Activated naive CD8-positive, alpha-beta T cell treated with anti-CD3 and anti-CD28 coated beads, Interleukin-2, amount 50 U/mL, for 24 hours (primary cell): Measurements from ENCODE around the gene RABGAP1L.
"Not testable (repeated sequence)": the region's sequence is repeated elsewhere in the genome, so short reads cannot be mapped to it uniquely, and the experiment has no call there.

Source experiments
- ATAC-seq: fragments of 150-1000 bp; cut with Tn5 transposase; one replicate; pipeline ENCODE4 v1.10.0; 2021
- DNase-seq: peaks from one replicate; pipeline ENCODE4 v3.0.0; 2021
- H3K27ac Mint-ChIP-seq: one replicate; pipeline ENCODE4 v1.8.0; 2021; ENCODE audit warnings: mild to moderate bottlenecking, mixed read lengths
- H3K27me3 Mint-ChIP-seq: one replicate; pipeline ENCODE4 v1.8.0; 2021; ENCODE audit warnings: mixed read lengths
- H3K36me3 Mint-ChIP-seq: one replicate; pipeline ENCODE4 v1.8.0; 2021; ENCODE audit warnings: low read depth, mixed read lengths
- H3K4me1 Mint-ChIP-seq: one replicate; pipeline ENCODE4 v1.8.0; 2021; ENCODE audit warnings: mixed read lengths
- H3K4me3 Mint-ChIP-seq: one replicate; pipeline ENCODE4 v1.8.0; 2021; ENCODE audit warnings: mild to moderate bottlenecking, moderate library complexity, mixed read lengths
- H3K9me3 Mint-ChIP-seq: one replicate; pipeline ENCODE4 v1.8.0; 2021; ENCODE audit warnings: mixed read lengths

Gene RABGAP1L

GRCh38 chr1:174448974-174449373, 289.7 kb downstream of the RABGAP1L start:
- ATAC-seq (no peak), DNase-seq (no peak)
- no peaks in the 10 kb centered on the region for H3K36me3 Mint-ChIP-seq
- no peaks in the 10 kb centered on the region for H3K4me1 Mint-ChIP-seq
- H3K4me3 Mint-ChIP-seq: no peak overlapping the region
- H3K27me3 Mint-ChIP-seq: no peaks in the 10 kb centered on the region
- no peaks in the 10 kb centered on the region for H3K9me3 Mint-ChIP-seq
- H3K27ac Mint-ChIP-seq: no peak overlapping the region

GRCh38 chr1:174451408-174451807, 292.1 kb downstream of the RABGAP1L start:
- no peak for DNase-seq
- no peaks in the 10 kb centered on the region for H3K36me3 Mint-ChIP-seq
- H3K4me1 Mint-ChIP-seq: no peaks in the 10 kb centered on the region
- ATAC-seq: no peak
- no peak overlapping the region for H3K27ac Mint-ChIP-seq
- H3K27me3 Mint-ChIP-seq: no peaks in the 10 kb centered on the region
- H3K9me3 Mint-ChIP-seq: no peaks in the 10 kb centered on the region
- H3K4me3 Mint-ChIP-seq: no peak overlapping the region

DNA sequence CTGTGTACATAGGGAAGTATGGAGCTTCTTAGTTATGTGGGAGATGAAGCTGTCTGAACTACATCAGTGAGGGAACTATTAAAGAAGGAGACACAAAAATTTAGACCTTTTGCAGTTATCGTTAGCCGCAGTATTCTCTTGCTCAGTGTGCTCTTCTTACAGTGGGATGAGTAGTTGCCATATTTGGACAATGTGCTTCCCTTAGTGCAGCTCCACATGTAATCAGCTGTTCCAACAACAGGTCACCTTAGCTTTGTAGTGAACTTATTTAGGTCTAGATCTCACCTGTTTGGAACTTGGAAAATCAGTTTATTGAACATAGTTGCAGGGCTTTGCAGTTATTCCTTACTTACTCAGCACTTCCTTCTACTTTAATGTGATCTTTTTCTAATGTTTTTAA, 306.5 kb downstream of the RABGAP1L start:
- Mint-ChIP-seq H3K36me3 (peaks cover 11% of the 10 kb centered on the region), H3K27ac (no peak overlapping the region), H3K4me3 (no peak overlapping the region), H3K4me1 (no peaks in the 10 kb centered on the region), H3K27me3 (no peaks in the 10 kb centered on the region), H3K9me3 (peaks cover 10% of the 10 kb centered on the region)
- DNase-seq (no peak), ATAC-seq (no peak)

GRCh38 chr1:174466607-174467006, 307.3 kb downstream of the RABGAP1L start:
- H3K4me3 Mint-ChIP-seq: no peak overlapping the region
- ATAC-seq (no peak), DNase-seq (no peak)
- H3K27me3 Mint-ChIP-seq: no peaks in the 10 kb centered on the region
- H3K4me1 Mint-ChIP-seq: no peaks in the 10 kb centered on the region
- H3K27ac Mint-ChIP-seq: no peak overlapping the region
- peaks cover 8% of the 10 kb centered on the region for H3K36me3 Mint-ChIP-seq
- peaks cover 10% of the 10 kb centered on the region for H3K9me3 Mint-ChIP-seq

DNA sequence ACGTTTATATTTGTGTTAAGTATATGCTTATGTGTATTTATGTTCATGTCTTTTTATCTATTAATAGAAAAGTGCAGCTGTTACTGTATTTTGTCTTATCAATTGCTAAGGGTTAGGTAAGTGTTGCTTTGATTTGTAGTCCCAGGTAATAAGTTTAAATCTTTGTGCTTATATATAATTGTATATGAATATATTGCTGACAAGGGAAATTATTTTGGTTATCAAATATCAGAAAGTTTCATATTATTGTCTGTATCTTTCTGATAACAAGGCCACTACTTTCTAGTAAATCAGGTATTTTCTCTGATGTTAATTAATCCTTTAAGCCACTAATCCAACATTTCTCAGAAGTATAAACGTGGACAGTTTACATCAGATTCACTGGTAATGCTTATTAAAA, 309.7 kb downstream of the RABGAP1L start:
- ATAC-seq: no peak
- H3K4me1 Mint-ChIP-seq: no peaks in the 10 kb centered on the region
- H3K4me3 Mint-ChIP-seq: no peak overlapping the region
- no peaks in the 10 kb centered on the region for H3K27me3 Mint-ChIP-seq
- DNase-seq: no peak
- no peak overlapping the region for H3K27ac Mint-ChIP-seq
- peaks cover 3% of the 10 kb centered on the region for H3K36me3 Mint-ChIP-seq
- H3K9me3 Mint-ChIP-seq: no peaks in the 10 kb centered on the region

- no peaks in the 10 kb centered on the region for H3K27me3 Mint-ChIP-seq
- no peaks in the 10 kb centered on the region for H3K9me3 Mint-ChIP-seq
- DNase-seq (no peak), ATAC-seq (no peak)
- no peak overlapping the region for H3K27ac Mint-ChIP-seq
- no peaks in the 10 kb centered on the region for H3K4me1 Mint-ChIP-seq
- peaks cover 3% of the 10 kb centered on the region for H3K36me3 Mint-ChIP-seq
- H3K4me3 Mint-ChIP-seq: no peak overlapping the region
Measured at GRCh38 chr1:174469687-174470086, 310.4 kb downstream of the RABGAP1L start.

DNA sequence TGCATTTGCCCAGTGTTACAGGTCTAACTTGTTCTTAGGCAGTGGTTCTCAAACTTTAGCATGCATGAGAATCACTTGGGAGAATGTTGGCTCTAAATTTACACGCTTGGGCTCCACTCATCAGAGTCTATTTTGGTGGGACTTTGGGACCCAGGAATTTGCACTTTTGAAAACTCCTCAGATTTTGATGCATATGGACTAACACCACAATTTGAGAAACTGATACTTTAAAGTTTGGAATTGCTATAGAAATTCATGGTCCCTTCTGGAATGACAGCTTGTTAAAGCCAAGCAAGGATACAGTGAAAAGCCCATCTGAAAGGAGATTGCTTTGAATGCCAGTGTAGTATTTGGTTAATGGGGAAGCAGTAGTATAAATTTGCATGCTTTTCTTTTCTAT, 320.0 kb downstream of the RABGAP1L start:
- no peak for DNase-seq
- Mint-ChIP-seq H3K9me3 (peaks cover 3% of the 10 kb centered on the region), H3K27me3 (no peaks in the 10 kb centered on the region), H3K4me1 (peaks cover 2% of the 10 kb centered on the region), H3K27ac (no peak overlapping the region), H3K36me3 (peaks cover 2% of the 10 kb centered on the region), H3K4me3 (no peak overlapping the region)
- ATAC-seq: no peak

DNA sequence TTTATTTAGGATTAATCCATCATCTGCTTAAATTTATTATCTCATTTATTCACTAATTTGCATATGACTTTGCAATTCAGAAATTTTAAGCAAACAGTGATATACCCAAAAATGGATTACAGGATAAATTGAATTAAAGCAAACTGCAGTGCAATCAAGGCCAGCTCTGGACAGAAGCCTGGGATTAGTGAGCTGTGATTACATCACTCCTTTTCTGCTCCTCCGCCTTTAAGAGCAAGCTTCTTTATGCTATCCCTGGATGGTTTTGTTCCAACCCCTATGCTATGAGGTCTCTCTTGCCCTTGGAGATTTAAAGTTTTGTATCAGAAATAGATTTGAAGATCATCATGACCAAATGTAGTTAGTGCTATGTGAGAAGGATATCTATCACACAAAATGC, 321.0 kb downstream of the RABGAP1L start:
- H3K4me1 Mint-ChIP-seq: peaks cover 2% of the 10 kb centered on the region
- H3K36me3 Mint-ChIP-seq: peaks cover 2% of the 10 kb centered on the region
- no peaks in the 10 kb centered on the region for H3K27me3 Mint-ChIP-seq
- no peak overlapping the region for H3K4me3 Mint-ChIP-seq
- peaks cover 3% of the 10 kb centered on the region for H3K9me3 Mint-ChIP-seq
- DNase-seq (no peak), ATAC-seq (no peak)
- H3K27ac Mint-ChIP-seq: no peak overlapping the region

DNA sequence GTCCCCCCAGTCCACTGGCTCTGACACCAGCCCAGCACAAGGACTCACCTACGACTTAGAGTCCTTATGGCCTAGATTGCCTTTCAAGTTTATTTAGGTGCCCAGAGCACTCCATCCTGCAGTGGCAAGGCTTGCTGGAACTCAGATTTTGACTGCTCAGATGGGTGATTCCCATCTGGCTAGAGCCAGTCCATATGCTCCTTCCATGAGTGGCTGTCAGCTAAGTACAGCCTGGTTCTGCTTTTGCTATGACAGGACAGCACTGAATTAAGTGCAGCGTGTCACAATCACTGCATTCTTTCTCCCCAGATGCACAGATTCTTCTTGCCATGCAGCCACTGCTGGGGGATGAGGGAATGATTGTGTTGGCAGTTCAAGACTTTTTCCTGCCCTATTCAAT, 332.3 kb downstream of the RABGAP1L start:
- peaks cover 16% of the 10 kb centered on the region for H3K36me3 Mint-ChIP-seq
- H3K4me3 Mint-ChIP-seq: no peak overlapping the region
- ATAC-seq: no peak
- H3K9me3 Mint-ChIP-seq: peaks cover 10% of the 10 kb centered on the region
- no peak for DNase-seq
- H3K4me1 Mint-ChIP-seq: peaks cover 2% of the 10 kb centered on the region
- H3K27ac Mint-ChIP-seq: no peak overlapping the region
- H3K27me3 Mint-ChIP-seq: no peaks in the 10 kb centered on the region

DNA sequence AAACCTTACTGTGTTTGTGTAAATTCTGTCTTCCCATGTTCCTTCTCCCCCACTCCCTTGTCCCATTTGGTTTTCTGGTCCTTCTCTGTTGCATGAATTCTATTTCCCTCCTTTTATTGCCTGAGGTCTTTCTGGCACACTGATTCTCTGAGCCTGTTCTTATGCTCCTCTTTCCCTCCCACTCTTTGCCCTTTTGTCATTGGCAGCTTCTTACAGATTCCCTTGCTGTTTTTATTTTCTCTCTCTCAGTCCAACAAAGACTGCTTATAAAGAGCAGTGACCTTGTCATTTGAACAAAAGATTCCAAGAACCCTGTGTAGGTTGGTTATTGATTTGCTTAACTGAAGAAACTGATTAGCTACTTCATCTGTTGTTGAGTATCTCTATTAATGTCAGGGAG, 338.2 kb downstream of the RABGAP1L start:
- Mint-ChIP-seq H3K4me1 (peaks cover 3% of the 10 kb centered on the region), H3K4me3 (no peak overlapping the region), H3K27ac (no peak overlapping the region), H3K36me3 (peaks cover 2% of the 10 kb centered on the region), H3K27me3 (no peaks in the 10 kb centered on the region), H3K9me3 (no peaks in the 10 kb centered on the region)
- ATAC-seq (no peak), DNase-seq (no peak)

- not testable (repeated sequence) for H3K4me3 Mint-ChIP-seq, H3K27ac Mint-ChIP-seq, H3K27me3 Mint-ChIP-seq, ATAC-seq, H3K9me3 Mint-ChIP-seq, H3K4me1 Mint-ChIP-seq, H3K36me3 Mint-ChIP-seq, DNase-seq
Measured at GRCh38 chr1:174516755-174517154, 357.4 kb downstream of the RABGAP1L start.

GRCh38 chr1:174519844-174520243, 360.5 kb downstream of the RABGAP1L start:
- no peak for ATAC-seq

DNA sequence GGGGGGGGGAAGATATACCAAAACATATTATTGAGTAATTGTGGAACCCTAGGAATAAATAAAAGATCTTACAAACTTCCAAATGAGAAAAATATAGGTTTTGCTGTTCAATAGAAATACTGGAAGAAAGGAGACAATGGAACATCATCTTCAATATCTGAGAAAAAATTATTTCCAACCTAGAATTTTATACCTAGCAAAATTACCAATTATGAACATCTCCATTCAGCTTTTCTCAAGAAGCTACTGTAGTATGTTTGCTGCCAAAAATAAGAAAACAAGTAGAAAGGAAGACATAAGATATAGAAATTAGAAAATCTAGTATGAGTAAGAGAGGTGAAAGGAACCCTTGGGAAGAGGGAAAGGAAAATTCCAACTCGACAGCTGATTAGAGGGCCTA, 372.4 kb downstream of the RABGAP1L start:
- ATAC-seq (no peak), DNase-seq (no peak)
- Mint-ChIP-seq H3K4me3 (no peak overlapping the region), H3K4me1 (peaks cover 15% of the 10 kb centered on the region), H3K36me3 (peaks cover 40% of the 10 kb centered on the region), H3K27me3 (no peaks in the 10 kb centered on the region), H3K9me3 (peaks cover 40% of the 10 kb centered on the region), H3K27ac (no peak overlapping the region)

More at GRCh38 chr1:174519844-174520243, 360.5 kb downstream of the RABGAP1L start:
- DNase-seq: no peak
- peaks cover 14% of the 10 kb centered on the region for H3K36me3 Mint-ChIP-seq
- H3K27me3 Mint-ChIP-seq: no peaks in the 10 kb centered on the region
- H3K9me3 Mint-ChIP-seq: peaks cover 24% of the 10 kb centered on the region
- H3K4me3 Mint-ChIP-seq: no peak overlapping the region
- no peaks in the 10 kb centered on the region for H3K4me1 Mint-ChIP-seq
- H3K27ac Mint-ChIP-seq: no peak overlapping the region

DNA sequence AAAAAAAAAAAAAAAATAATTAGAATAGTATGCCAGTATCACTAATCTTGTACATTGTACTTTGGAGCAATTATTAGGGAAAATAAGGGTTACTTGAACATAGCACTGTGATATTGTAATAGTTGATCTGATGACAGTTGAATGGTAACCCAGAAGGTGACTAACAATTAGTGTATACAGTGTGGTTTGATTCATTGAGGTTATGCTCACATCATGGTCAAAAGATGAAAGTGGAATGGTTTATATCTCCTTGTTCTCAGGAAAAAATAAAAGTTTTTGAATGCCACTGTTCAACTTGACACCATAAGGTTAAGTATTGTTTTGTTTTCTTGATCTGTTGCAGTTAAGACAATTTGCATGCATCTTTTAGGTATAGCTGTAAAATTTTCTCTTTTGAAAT, 375.5 kb downstream of the RABGAP1L start:
- DNase-seq: no peak
- Mint-ChIP-seq H3K27me3 (no peaks in the 10 kb centered on the region), H3K4me1 (no peaks in the 10 kb centered on the region), H3K9me3 (peaks cover 37% of the 10 kb centered on the region), H3K36me3 (peaks cover 34% of the 10 kb centered on the region), H3K27ac (no peak overlapping the region), H3K4me3 (no peak overlapping the region)
- peak; percentile 52 for ATAC-seq

DNA sequence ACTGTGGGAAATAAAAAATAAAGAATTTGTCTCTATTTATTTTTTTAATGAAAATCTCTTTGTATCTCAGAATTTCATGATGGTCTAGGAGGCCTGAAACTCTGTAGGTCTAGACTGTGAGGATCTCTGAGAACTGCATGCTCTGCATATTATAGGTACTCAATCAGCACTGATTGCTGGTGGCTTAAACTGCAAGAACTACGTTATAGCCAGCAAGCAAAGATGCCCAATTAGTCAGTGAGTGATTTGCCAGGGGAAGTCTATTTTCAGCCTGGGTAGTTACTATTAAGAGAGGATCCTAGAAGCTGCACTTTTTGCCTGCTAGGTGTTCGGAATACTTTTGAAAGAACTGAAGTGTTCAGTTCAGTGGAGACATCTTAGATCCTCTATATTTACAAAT, 375.9 kb downstream of the RABGAP1L start:
- peaks cover 39% of the 10 kb centered on the region for H3K36me3 Mint-ChIP-seq
- no peak for ATAC-seq
- H3K4me1 Mint-ChIP-seq: no peaks in the 10 kb centered on the region
- peaks cover 37% of the 10 kb centered on the region for H3K9me3 Mint-ChIP-seq
- no peak for DNase-seq
- no peaks in the 10 kb centered on the region for H3K27me3 Mint-ChIP-seq
- no peak overlapping the region for H3K27ac Mint-ChIP-seq
- no peak overlapping the region for H3K4me3 Mint-ChIP-seq

DNA sequence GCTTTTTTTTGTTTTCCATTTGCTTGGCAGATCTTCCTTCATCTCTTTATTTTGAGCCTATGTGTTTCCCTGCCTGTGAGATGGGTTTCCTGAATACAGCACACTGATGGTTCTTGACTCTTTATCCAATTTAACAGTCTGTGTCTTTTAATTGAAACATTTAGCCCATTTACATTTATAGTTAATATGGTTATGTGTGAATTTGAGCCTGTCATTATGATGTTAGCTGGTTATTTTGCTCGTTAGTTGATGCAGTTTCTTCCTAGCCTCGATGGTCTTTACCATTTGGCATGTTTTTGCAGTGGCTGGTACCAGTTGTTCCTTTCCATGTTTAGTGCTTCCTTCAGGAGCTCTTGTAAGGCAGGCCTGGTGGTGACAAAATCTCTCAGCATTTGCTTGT, 384.1 kb downstream of the RABGAP1L start:
- H3K9me3 Mint-ChIP-seq: peaks cover 18% of the 10 kb centered on the region
- H3K36me3 Mint-ChIP-seq: peaks cover 44% of the 10 kb centered on the region
- not testable (repeated sequence) for ATAC-seq, H3K4me1 Mint-ChIP-seq, H3K4me3 Mint-ChIP-seq, H3K27ac Mint-ChIP-seq, DNase-seq, H3K27me3 Mint-ChIP-seq
